ENCODE results near the gene EPB41L1. TPM values are rescaled to one million over a fixed set of nuclear protein-coding genes. Genes with fewer than 3 reads are reported as not detected.

The EPB41L1 gene
- total RNA-seq, 1 donor from 2014 or later, result 30.6 TPM

GRCh38 chr20:36201198-36201597 is 46.7 kb downstream of the EPB41L1 start:
- H3K36me3 Mint-ChIP-seq (ENCODE audit: low read depth), result no peaks in the 10 kb centered on the region
- DNase-seq (ENCODE audit: low read depth, low spot score), result no peak
- H3K9me3 Mint-ChIP-seq, result no peaks in the 10 kb centered on the region
- peak overlapping the region; percentile 89 for H3K27ac Mint-ChIP-seq (ENCODE audit: unreplicated experiment)
- TF ChIP-seq, protein P1, sequence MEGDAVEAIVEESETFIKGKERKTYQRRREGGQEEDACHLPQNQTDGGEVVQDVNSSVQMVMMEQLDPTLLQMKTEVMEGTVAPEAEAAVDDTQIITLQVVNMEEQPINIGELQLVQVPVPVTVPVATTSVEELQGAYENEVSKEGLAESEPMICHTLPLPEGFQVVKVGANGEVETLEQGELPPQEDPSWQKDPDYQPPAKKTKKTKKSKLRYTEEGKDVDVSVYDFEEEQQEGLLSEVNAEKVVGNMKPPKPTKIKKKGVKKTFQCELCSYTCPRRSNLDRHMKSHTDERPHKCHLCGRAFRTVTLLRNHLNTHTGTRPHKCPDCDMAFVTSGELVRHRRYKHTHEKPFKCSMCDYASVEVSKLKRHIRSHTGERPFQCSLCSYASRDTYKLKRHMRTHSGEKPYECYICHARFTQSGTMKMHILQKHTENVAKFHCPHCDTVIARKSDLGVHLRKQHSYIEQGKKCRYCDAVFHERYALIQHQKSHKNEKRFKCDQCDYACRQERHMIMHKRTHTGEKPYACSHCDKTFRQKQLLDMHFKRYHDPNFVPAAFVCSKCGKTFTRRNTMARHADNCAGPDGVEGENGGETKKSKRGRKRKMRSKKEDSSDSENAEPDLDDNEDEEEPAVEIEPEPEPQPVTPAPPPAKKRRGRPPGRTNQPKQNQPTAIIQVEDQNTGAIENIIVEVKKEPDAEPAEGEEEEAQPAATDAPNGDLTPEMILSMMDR (conservative IDR thresholded peaks at IDR 0.05), result no peak
- no peak overlapping the region for H3K4me3 Mint-ChIP-seq
- H3K27me3 Mint-ChIP-seq (ENCODE audit: low read depth), result no peaks in the 10 kb centered on the region
- peaks cover 14% of the 10 kb centered on the region for H3K4me1 Mint-ChIP-seq

DNA sequence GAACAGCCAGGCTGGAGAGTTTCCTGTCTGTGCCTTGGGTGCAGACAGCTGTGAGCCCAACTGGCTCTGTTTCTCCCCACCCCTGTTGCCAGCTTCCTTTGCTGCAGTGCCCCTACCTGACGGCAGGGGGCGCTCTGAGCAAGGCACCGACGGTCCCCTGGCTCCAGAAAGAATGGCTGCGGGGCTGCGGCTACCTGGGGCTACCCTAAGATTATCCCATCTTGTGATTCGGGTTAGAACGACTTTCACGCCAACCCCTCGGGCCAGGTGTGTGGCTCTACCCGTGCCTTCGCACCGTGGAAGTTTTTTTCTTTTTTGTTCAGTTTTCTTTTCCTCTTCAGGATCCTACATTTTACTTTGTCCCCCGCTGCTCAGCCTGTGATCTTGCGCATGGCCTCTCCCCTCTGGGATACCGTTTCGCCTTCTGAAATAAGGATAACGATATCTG is 48.4 kb downstream of the EPB41L1 start:
- peak; percentile 82 for DNase-seq (ENCODE audit: low read depth, low spot score)
- H3K36me3 Mint-ChIP-seq (ENCODE audit: low read depth), result no peaks in the 10 kb centered on the region
- H3K27ac Mint-ChIP-seq (ENCODE audit: unreplicated experiment), result no peak overlapping the region
- H3K9me3 Mint-ChIP-seq, result no peaks in the 10 kb centered on the region
- H3K4me1 Mint-ChIP-seq, result peaks cover 14% of the 10 kb centered on the region
- no peak overlapping the region for H3K4me3 Mint-ChIP-seq
- TF ChIP-seq, protein P1 (conservative IDR thresholded peaks at IDR 0.05), result peak; percentile 95
- H3K27me3 Mint-ChIP-seq (ENCODE audit: low read depth), result no peaks in the 10 kb centered on the region

DNA sequence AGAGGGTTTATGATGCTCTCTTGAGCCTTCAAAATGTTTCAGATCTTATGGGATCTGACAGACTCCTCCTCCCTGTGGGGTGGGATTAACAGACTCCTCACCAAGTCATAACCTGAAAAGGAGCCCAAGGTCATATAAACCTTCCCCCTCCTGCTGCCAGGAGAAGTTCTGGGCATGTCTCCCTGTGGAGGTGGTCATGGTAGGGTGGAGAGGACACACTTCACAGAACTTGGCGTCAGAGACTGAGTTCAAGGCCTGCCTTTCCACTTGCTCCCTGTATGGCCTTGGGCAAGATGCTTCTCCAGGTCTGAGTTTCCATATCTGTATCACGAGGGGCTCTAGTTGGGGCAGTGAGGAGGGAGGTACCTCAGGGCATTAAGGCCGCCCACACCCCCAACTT is 49.3 kb downstream of the EPB41L1 start:
- H3K27me3 Mint-ChIP-seq (ENCODE audit: low read depth), result no peaks in the 10 kb centered on the region
- no peak overlapping the region for H3K4me3 Mint-ChIP-seq
- H3K27ac Mint-ChIP-seq (ENCODE audit: unreplicated experiment), result no peak overlapping the region
- peaks cover 14% of the 10 kb centered on the region for H3K4me1 Mint-ChIP-seq
- no peaks in the 10 kb centered on the region for H3K36me3 Mint-ChIP-seq (ENCODE audit: low read depth)
- H3K9me3 Mint-ChIP-seq, result no peaks in the 10 kb centered on the region
- no peak for DNase-seq (ENCODE audit: low read depth, low spot score)
- TF ChIP-seq, protein P1 (conservative IDR thresholded peaks at IDR 0.05), result no peak

GRCh38 chr20:36205026-36205425 is 50.5 kb downstream of the EPB41L1 start:
- DNase-seq (ENCODE audit: low read depth, low spot score), result no peak
- Mint-ChIP-seq H3K4me3 (no peak overlapping the region), H3K4me1 (peaks cover 8% of the 10 kb centered on the region), H3K36me3 (ENCODE audit: low read depth) (no peaks in the 10 kb centered on the region), H3K9me3 (no peaks in the 10 kb centered on the region), H3K27ac (ENCODE audit: unreplicated experiment) (no peak overlapping the region), H3K27me3 (ENCODE audit: low read depth) (no peaks in the 10 kb centered on the region)
- TF ChIP-seq, protein P1 (conservative IDR thresholded peaks at IDR 0.05), result no peak

DNA sequence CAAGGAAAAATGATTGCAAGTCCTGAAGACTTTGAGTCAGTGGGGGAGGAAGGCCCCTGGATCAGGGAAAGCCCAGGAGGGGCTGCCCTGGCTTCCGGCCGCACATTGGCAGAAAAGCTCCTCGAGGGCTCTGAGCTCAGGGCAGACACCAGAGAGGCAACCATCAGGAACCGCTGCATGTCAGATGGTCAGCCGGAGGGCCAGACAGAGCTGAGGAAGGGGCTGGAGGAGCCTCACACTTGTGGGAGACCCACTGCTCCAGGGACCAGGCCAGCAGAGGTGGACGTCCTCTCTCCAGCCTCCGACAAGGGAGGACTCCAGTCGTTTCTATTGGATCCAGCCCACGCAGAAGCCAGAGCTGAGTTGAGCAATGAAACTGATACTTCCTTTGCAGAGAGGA is 51.5 kb downstream of the EPB41L1 start:
- no peaks in the 10 kb centered on the region for H3K36me3 Mint-ChIP-seq (ENCODE audit: low read depth)
- H3K4me3 Mint-ChIP-seq, result no peak overlapping the region
- H3K27me3 Mint-ChIP-seq (ENCODE audit: low read depth), result no peaks in the 10 kb centered on the region
- H3K9me3 Mint-ChIP-seq, result no peaks in the 10 kb centered on the region
- H3K4me1 Mint-ChIP-seq, result peaks cover 8% of the 10 kb centered on the region
- TF ChIP-seq, protein P1 (conservative IDR thresholded peaks at IDR 0.05), result no peak
- no peak for DNase-seq (ENCODE audit: low read depth, low spot score)
- H3K27ac Mint-ChIP-seq (ENCODE audit: unreplicated experiment), result no peak overlapping the region

DNA sequence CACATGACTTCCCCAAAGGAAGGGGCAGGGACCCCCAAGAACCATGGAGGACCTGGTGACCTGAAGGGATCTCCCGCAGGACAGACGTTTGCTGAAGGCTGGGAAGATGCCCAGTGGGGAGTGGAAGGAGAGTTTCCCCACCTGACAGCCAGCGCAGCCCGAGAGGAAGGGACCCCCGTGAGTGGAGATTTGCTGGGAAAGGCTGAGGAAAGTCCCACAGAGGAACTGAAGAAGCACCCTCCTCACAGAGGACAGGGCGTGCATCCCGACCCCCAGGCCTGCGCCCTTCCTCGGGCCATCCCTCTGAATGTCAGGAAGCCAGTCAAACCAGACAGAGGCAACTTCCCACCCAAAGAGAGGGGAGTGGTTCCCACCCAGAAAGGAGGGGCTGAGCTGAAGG is 52.1 kb downstream of the EPB41L1 start:
- peaks cover 4% of the 10 kb centered on the region for H3K4me1 Mint-ChIP-seq
- H3K36me3 Mint-ChIP-seq (ENCODE audit: low read depth), result no peaks in the 10 kb centered on the region
- DNase-seq (ENCODE audit: low read depth, low spot score), result no peak
- TF ChIP-seq, protein P1 (conservative IDR thresholded peaks at IDR 0.05), result no peak
- H3K27ac Mint-ChIP-seq (ENCODE audit: unreplicated experiment), result no peak overlapping the region
- no peaks in the 10 kb centered on the region for H3K9me3 Mint-ChIP-seq
- no peaks in the 10 kb centered on the region for H3K27me3 Mint-ChIP-seq (ENCODE audit: low read depth)
- H3K4me3 Mint-ChIP-seq, result no peak overlapping the region
